Uterus (tissue), 2 donors: ENCODE results near the gene AGPAT2.

Experiments used
- POLR2A ChIP-seq, 2 donors: fragments of 450-650 bp; IDR thresholded peaks; one replicate each; pipeline ENCODE4 v1.6.1; 2016; ENCODE audit warnings: antibody characterized with exemption in 2 of 2, mild to moderate bottlenecking in 1 of 2, moderate library complexity in 1 of 2
- TF ChIP-seq, protein P1 (sequence below), 4 experiments: fragments of 200-600 bp in 2 of 4; fragments of 450-650 bp in 2 of 4; sonication (generic) in 2 of 4; IDR thresholded peaks; one replicate each; pipeline ENCODE4 v1.5.1; 2016 to 2019; ENCODE audit warnings: antibody characterized with exemption in 4 of 4, mild to moderate bottlenecking in 2 of 4, moderate library complexity in 1 of 4

DNA sequence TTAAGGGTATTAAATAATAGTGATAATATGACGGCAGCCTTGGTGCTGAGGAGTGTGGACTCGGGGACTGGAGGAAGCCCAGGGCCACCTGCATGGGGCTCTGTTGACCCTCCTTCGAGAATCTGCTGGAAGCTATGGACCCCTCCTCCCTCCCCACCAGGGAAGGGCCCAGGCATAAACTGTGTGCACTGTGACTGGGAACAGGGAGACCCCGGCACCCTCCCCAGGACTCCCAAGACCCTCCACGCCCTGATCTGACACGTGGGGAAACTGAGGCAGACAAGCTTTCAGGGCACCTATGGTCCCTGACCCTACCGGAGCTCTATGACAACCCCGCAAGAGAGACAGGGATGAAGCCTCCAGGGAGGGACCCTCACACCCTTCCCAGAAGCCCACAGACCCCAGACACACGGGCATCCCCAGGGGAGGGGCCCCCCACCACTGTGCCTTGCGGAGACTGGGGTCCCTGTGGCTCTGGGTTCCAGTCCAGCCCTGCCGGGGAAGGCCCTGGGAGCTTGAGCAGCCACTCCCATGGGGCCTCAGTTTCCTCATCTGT is 31.0 kb downstream of the AGPAT2 start:
- TF ChIP-seq, protein P1, sequence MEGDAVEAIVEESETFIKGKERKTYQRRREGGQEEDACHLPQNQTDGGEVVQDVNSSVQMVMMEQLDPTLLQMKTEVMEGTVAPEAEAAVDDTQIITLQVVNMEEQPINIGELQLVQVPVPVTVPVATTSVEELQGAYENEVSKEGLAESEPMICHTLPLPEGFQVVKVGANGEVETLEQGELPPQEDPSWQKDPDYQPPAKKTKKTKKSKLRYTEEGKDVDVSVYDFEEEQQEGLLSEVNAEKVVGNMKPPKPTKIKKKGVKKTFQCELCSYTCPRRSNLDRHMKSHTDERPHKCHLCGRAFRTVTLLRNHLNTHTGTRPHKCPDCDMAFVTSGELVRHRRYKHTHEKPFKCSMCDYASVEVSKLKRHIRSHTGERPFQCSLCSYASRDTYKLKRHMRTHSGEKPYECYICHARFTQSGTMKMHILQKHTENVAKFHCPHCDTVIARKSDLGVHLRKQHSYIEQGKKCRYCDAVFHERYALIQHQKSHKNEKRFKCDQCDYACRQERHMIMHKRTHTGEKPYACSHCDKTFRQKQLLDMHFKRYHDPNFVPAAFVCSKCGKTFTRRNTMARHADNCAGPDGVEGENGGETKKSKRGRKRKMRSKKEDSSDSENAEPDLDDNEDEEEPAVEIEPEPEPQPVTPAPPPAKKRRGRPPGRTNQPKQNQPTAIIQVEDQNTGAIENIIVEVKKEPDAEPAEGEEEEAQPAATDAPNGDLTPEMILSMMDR (IDR thresholded peaks at IDR 0.05), result no peak
- TF ChIP-seq POLR2A (IDR thresholded peaks at IDR 0.05), result no peak
